ENCODE data around the gene FARP2. TPM values are rescaled to one million over a fixed set of nuclear protein-coding genes. Genes with fewer than 3 reads are reported as not detected.

FARP2 gene
- total and polyA plus RNA-seq, 4 donors, result 9.9 to 49.7 (median 27.4) TPM

DNA sequence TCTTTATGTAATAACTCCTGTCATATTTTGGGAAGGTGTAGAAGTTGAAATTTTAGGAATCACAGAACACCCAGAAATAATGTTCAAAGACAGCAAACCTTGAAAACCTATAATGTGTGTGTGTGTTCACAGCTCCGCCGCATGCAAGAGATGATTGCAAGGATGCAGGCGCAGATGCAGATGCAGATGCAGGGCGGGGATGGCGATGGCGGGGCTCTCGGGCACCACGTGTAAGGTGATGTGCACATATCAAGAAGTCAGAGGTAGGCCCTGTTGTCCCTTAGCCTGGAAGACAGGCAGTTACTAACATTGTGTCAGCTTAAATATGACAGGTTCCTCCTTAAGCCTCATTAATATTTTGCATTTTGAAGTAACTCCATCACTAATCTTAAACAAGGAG lies 6.1 kb upstream of the FARP2 start:
- Histone ChIP-seq H3K36me3 (ENCODE audit: control insufficient read depth in 4 of 4, insufficient read depth in 4 of 4, low read length in 4 of 4) (peaks cover 28 to 58% (median 41%) of the 10 kb centered on the region in 4 donors), H3K9me3 (ENCODE audit: control insufficient read depth in 4 of 4, insufficient read depth in 3 of 4, low read length in 3 of 4) (no peaks in the 10 kb centered on the region), H3K27ac (ENCODE audit: low read depth in 1 of 2, low read length in 1 of 2) (no peak overlapping the region), H3K4me3 (no peak overlapping the region), H3K9ac (ENCODE audit: insufficient read depth in 1 of 2, low read length in 2 of 2) (no peak overlapping the region), H3K27me3 (ENCODE audit: control insufficient read depth in 3 of 3, insufficient read depth in 3 of 3, low read length in 2 of 3) (no peaks in the 10 kb centered on the region), H3K4me1 (ENCODE audit: control insufficient read depth in 5 of 5, insufficient read depth in 5 of 5, low read length in 5 of 5) (peaks cover 0 to 14% (median 0%) of the 10 kb centered on the region in 5 donors)
- TF ChIP-seq, protein P1, sequence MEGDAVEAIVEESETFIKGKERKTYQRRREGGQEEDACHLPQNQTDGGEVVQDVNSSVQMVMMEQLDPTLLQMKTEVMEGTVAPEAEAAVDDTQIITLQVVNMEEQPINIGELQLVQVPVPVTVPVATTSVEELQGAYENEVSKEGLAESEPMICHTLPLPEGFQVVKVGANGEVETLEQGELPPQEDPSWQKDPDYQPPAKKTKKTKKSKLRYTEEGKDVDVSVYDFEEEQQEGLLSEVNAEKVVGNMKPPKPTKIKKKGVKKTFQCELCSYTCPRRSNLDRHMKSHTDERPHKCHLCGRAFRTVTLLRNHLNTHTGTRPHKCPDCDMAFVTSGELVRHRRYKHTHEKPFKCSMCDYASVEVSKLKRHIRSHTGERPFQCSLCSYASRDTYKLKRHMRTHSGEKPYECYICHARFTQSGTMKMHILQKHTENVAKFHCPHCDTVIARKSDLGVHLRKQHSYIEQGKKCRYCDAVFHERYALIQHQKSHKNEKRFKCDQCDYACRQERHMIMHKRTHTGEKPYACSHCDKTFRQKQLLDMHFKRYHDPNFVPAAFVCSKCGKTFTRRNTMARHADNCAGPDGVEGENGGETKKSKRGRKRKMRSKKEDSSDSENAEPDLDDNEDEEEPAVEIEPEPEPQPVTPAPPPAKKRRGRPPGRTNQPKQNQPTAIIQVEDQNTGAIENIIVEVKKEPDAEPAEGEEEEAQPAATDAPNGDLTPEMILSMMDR (IDR thresholded peaks at IDR 0.05; ENCODE audit: control extremely low read depth, extremely low read depth), result no peak
- ATAC-seq (ENCODE audit: insufficient read depth, low FRiP score) (no peak), DNase-seq (no peak)
- WGBS, 2 donors, result 94 to 98% methylated on average over 8 of the region's 8 CpGs

DNA sequence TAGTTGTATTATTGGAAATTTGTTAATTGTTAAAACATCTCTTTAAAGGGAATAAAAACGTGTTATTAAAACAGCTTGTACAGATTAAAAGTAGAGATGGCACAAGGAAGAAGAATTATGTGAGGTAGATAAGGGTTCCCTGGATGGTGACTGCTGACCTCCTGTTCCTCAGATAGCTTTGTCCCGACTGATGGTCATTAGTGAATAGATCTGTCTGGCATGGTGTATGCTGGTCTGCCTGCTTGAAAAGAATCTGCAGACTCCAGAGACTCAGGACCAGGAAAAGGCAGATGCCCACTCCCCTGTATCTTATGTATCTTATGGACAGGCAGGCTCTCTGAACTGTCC lies 5.6 kb upstream of the FARP2 start:
- peaks cover 24 to 53% (median 37%) of the 10 kb centered on the region in 4 donors for H3K36me3 ChIP-seq (ENCODE audit: control insufficient read depth in 4 of 4, insufficient read depth in 4 of 4, low read length in 4 of 4)
- DNase-seq, result no peak
- H3K27me3 ChIP-seq (ENCODE audit: control insufficient read depth in 3 of 3, insufficient read depth in 3 of 3, low read length in 2 of 3), result no peaks in the 10 kb centered on the region
- H3K9ac ChIP-seq (ENCODE audit: insufficient read depth in 1 of 2, low read length in 2 of 2), result no peak overlapping the region
- no peak for ATAC-seq (ENCODE audit: insufficient read depth, low FRiP score)
- H3K4me1 ChIP-seq (ENCODE audit: control insufficient read depth in 5 of 5, insufficient read depth in 5 of 5, low read length in 5 of 5), result peaks cover 0 to 15% (median 0%) of the 10 kb centered on the region in 5 donors
- no peaks in the 10 kb centered on the region for H3K9me3 ChIP-seq (ENCODE audit: control insufficient read depth in 4 of 4, insufficient read depth in 3 of 4, low read length in 3 of 4)
- no peak overlapping the region for H3K4me3 ChIP-seq
- TF ChIP-seq, protein P1 (IDR thresholded peaks at IDR 0.05; ENCODE audit: control extremely low read depth, extremely low read depth), result no peak
- WGBS, 2 donors, result 77 to 85% methylated on average over 2 of the region's 2 CpGs
- no peak overlapping the region for H3K27ac ChIP-seq (ENCODE audit: low read depth in 1 of 2, low read length in 1 of 2)

DNA sequence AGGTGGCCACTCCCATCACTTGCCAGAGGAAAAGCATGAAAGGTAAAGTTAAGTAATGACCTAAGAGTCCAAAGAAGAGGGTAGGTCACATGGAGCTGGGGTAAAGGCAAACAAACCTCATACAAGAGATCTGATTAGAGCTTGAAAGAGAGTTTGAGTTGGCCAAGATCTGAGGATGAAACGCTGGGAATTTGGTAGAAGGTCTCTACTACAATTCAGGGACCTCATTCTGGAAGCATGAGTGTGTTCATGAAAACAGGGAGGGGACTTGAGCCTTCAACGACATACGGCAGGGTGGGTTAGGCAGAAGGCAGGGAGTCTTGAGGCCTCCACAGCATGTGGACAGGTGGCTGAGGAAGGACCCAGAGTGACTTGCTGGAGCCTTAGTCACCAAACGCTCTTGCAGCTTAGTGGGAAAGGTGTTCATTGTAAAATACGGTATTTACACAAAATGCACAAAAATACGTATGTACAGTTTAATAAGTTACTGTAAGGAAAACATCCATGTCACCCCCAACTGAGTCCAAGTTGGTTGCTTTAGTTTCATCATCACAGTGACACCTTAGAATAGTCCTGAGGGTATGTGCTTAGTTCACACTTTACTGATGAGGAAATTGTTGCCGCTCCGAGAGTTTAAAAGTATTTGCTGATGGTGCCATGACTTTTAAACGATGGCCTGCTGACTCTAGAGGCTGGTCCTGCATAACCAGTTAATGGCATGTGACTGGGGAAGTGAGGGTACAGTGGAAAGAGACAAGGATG lies 5.0 kb upstream of the FARP2 start:
- H3K27ac ChIP-seq (ENCODE audit: low read depth in 1 of 2, low read length in 1 of 2), result peak overlapping the region in 1 of 2 donors; percentile 48
- no peak for DNase-seq
- no peak overlapping the region for H3K9ac ChIP-seq (ENCODE audit: insufficient read depth in 1 of 2, low read length in 2 of 2)
- ATAC-seq (ENCODE audit: insufficient read depth, low FRiP score), result no peak
- H3K9me3 ChIP-seq (ENCODE audit: control insufficient read depth in 4 of 4, insufficient read depth in 3 of 4, low read length in 3 of 4), result no peaks in the 10 kb centered on the region
- TF ChIP-seq, protein P1 (IDR thresholded peaks at IDR 0.05; ENCODE audit: control extremely low read depth, extremely low read depth), result no peak
- WGBS, 2 donors, result 74 to 86% methylated on average over 9 of the region's 9 CpGs
- H3K4me3 ChIP-seq, result no peak overlapping the region
- peaks cover 20 to 48% (median 36%) of the 10 kb centered on the region in 4 donors for H3K36me3 ChIP-seq (ENCODE audit: control insufficient read depth in 4 of 4, insufficient read depth in 4 of 4, low read length in 4 of 4)
- H3K27me3 ChIP-seq (ENCODE audit: control insufficient read depth in 3 of 3, insufficient read depth in 3 of 3, low read length in 2 of 3), result no peaks in the 10 kb centered on the region
- H3K4me1 ChIP-seq (ENCODE audit: control insufficient read depth in 5 of 5, insufficient read depth in 5 of 5, low read length in 5 of 5), result peaks cover 0 to 15% (median 0%) of the 10 kb centered on the region in 5 donors

Data from lung (tissue), 12 donors.